H1 (cell line): ENCODE measurements around the gene ANKRD65. TPM values are rescaled to one million over a fixed set of nuclear protein-coding genes. Genes with fewer than 3 reads are reported as not detected.

Experiments
- CTCF ChIA-PET: fragments of 300-600 bp; sonication (Branson Sonifier 250); formaldehyde crosslinking; loops from one replicate; lab custom pipeline; 2021; ENCODE audit not compliant: partially characterized antibody; lab: Charles Lee
- POLR2A ChIA-PET: fragments of 300-600 bp; sonication (Branson Sonifier 250); formaldehyde crosslinking; loops from one replicate; lab custom pipeline; 2021; ENCODE audit warnings: inconsistent platforms; ENCODE audit not compliant: partially characterized antibody; lab: Charles Lee
- DNase-seq, 2 experiments: peaks; one replicate each; pipeline versions ENCODE4 v3.0.0 to v3.0.0-alpha.2; 2010 to 2022; ENCODE audit warnings: low spot score in 2 of 2, low read depth in 1 of 2, mixed read lengths in 1 of 2
- FAIRE-seq: peaks from 2 replicates; lab custom pipeline; 2011; peaks lifted over from hg19 to GRCh38; lab: Jason Lieb, UNC
- H2AFZ ChIP-seq: 2 replicates; pipeline ENCODE4 v1.8.1; 2012; ENCODE audit warnings: low read length, inconsistent platforms
- H2AK5ac ChIP-seq: 2 replicates; pipeline ENCODE4 v1.6.1; 2013; ENCODE audit warnings: low read depth, low read length
- H2BK120ac ChIP-seq: replicated peaks from 2 replicates; pipeline ENCODE3; 2013; ENCODE audit warnings: low read depth, low read length, inconsistent platforms
- H2BK12ac ChIP-seq: 2 replicates; pipeline ENCODE4 v1.6.1; 2013; ENCODE audit warnings: low read depth, low read length
- H2BK15ac ChIP-seq: 2 replicates; pipeline ENCODE4 v1.6.1; 2013; ENCODE audit warnings: low read length
- H2BK20ac ChIP-seq: 2 replicates; pipeline ENCODE4 v1.6.1; 2013; ENCODE audit warnings: low read length
- H2BK5ac ChIP-seq: 2 replicates; pipeline ENCODE4 v1.6.1; 2013; ENCODE audit warnings: low read depth, low read length
- H3K14ac ChIP-seq: 2 replicates; pipeline ENCODE4 v1.6.1; 2013; ENCODE audit warnings: inconsistent platforms; ENCODE audit not compliant: insufficient read length
- H3K18ac ChIP-seq: 2 replicates; pipeline ENCODE4 v1.6.1; 2013; ENCODE audit warnings: low read length; ENCODE audit errors: extremely low read depth
- H3K23ac ChIP-seq: 2 replicates; pipeline ENCODE4 v1.6.1; 2013; ENCODE audit warnings: inconsistent platforms; ENCODE audit not compliant: insufficient read length
- H3K23me2 ChIP-seq: 2 replicates; pipeline ENCODE4 v1.6.1; 2013; ENCODE audit warnings: low read depth, low read length
- H3K27ac ChIP-seq: 2 replicates; pipeline ENCODE4 v1.6.1; 2011; ENCODE audit warnings: low read depth, low read length, inconsistent platforms
- H3K27me3 ChIP-seq, 4 experiments: replicated peaks in 1 of 4; 1 replicate in 1 of 4; 2 replicates in 3 of 4; pipeline versions ENCODE4 v1.6.1 to v1.8.1; 2011 to 2013; ENCODE audit warnings: low read length in 3 of 4, mild to moderate bottlenecking in 3 of 4, inconsistent platforms in 2 of 4, mixed read lengths in 2 of 4, moderate library complexity in 1 of 4; ENCODE audit not compliant: control insufficient read depth in 3 of 4, insufficient read depth in 3 of 4; ENCODE audit errors: extremely low read depth in 1 of 4
- H3K36me3 ChIP-seq, 4 experiments: 2 replicates each; pipeline versions ENCODE4 v1.6.1 to v1.8.1; 2011 to 2013; ENCODE audit warnings: mild to moderate bottlenecking in 4 of 4, low read length in 3 of 4, moderate library complexity in 2 of 4, control low read depth in 1 of 4, inconsistent platforms in 1 of 4; ENCODE audit not compliant: insufficient read depth in 4 of 4, control insufficient read depth in 2 of 4
- H3K4ac ChIP-seq: replicated peaks from 2 replicates; pipeline ENCODE3; 2013; ENCODE audit warnings: low read length, low read depth, mixed read lengths, inconsistent platforms; ENCODE audit not compliant: insufficient read length
- H3K4me1 ChIP-seq, 4 experiments: replicated peaks in 1 of 4; 1 replicate in 1 of 4; 2 replicates in 3 of 4; pipeline versions ENCODE4 v1.6.1 to v1.8.1; 2011 to 2013; ENCODE audit warnings: low read length in 3 of 4, inconsistent platforms in 2 of 4, mixed read lengths in 1 of 4; ENCODE audit not compliant: insufficient read depth in 4 of 4, control insufficient read depth in 3 of 4
- H3K4me2 ChIP-seq, 2 experiments: 2 replicates each; pipeline versions ENCODE4 v1.6.1 to v1.8.1; 2011 to 2013; ENCODE audit warnings: low read depth in 2 of 2, low read length in 2 of 2, control low read depth in 1 of 2, inconsistent platforms in 1 of 2, mild to moderate bottlenecking in 1 of 2; ENCODE audit not compliant: insufficient read depth in 1 of 2
- H3K4me3 ChIP-seq, 4 experiments: fragments of 200-600, 300-600 bp in 1 of 4; sonication (generic), shearing (Covaris generic), sonication (Bioruptor Twin) in 1 of 4; 2 replicates each; pipeline versions ENCODE4 v1.5.1 to v1.8.1; 2011 to 2016; ENCODE audit warnings: low read length in 4 of 4, low read depth in 3 of 4, control low read depth in 2 of 4, inconsistent platforms in 2 of 4, mild to moderate bottlenecking in 2 of 4, mixed read lengths in 1 of 4, moderate library complexity in 1 of 4; ENCODE audit not compliant: insufficient read depth in 2 of 4; ENCODE audit errors: extremely low read depth in 1 of 4
- H3K56ac ChIP-seq: replicated peaks from 2 replicates; pipeline ENCODE3; 2013; ENCODE audit warnings: low read depth, mild to moderate bottlenecking, mixed read lengths, low read length, inconsistent platforms; ENCODE audit not compliant: insufficient read length
- H3K79me1 ChIP-seq: 2 replicates; pipeline ENCODE4 v1.6.1; 2013; ENCODE audit warnings: low read depth, low read length, control low read depth
- H3K79me2 ChIP-seq, 2 experiments: 2 replicates each; pipeline versions ENCODE4 v1.6.1 to v1.8.1; 2012 to 2013; ENCODE audit warnings: low read length in 2 of 2, mild to moderate bottlenecking in 2 of 2, inconsistent platforms in 1 of 2; ENCODE audit not compliant: insufficient read depth in 2 of 2, control insufficient read depth in 1 of 2
- H3K9ac ChIP-seq, 4 experiments: replicated peaks in 1 of 4; 1 replicate in 1 of 4; 2 replicates in 3 of 4; pipeline versions ENCODE4 v1.6.1 to v1.8.1; 2011 to 2013; ENCODE audit warnings: low read depth in 3 of 4, low read length in 3 of 4, control low read depth in 2 of 4, mild to moderate bottlenecking in 2 of 4, moderate library complexity in 2 of 4, inconsistent platforms in 1 of 4; ENCODE audit errors: extremely low read depth in 1 of 4
- H3K9me3 ChIP-seq, 2 experiments: 2 replicates each; pipeline versions ENCODE4 v1.6.1 to v1.8.1; 2012 to 2013; ENCODE audit warnings: mild to moderate bottlenecking in 2 of 2, moderate library complexity in 2 of 2, control low read depth in 1 of 2, inconsistent platforms in 1 of 2, low read depth in 1 of 2, low read length in 1 of 2, mixed read lengths in 1 of 2; ENCODE audit not compliant: insufficient read depth in 2 of 2
- H4K20me1 ChIP-seq, 2 experiments: replicated peaks in 1 of 2; 2 replicates each; pipeline versions ENCODE3 to v1.8.1; 2011 to 2013; ENCODE audit warnings: inconsistent platforms in 2 of 2, low read length in 2 of 2, mild to moderate bottlenecking in 1 of 2; ENCODE audit not compliant: insufficient read depth in 2 of 2, control insufficient read depth in 1 of 2
- H4K5ac ChIP-seq: 2 replicates; pipeline ENCODE4 v1.6.1; 2013; ENCODE audit warnings: low read length, low read depth, mixed read lengths, inconsistent platforms; ENCODE audit not compliant: insufficient read length
- H4K8ac ChIP-seq: 2 replicates; pipeline ENCODE4 v1.8.0; 2013; ENCODE audit warnings: mild to moderate bottlenecking, moderate library complexity, low read length, inconsistent platforms; ENCODE audit not compliant: insufficient read depth; ENCODE audit errors: extremely low read depth
- H4K91ac ChIP-seq: replicated peaks from 2 replicates; pipeline ENCODE3; 2013; ENCODE audit warnings: low read length, mixed read lengths, inconsistent platforms; ENCODE audit not compliant: insufficient read length
- CBX5 ChIP-seq: fragments of 300-800, 300-1000 bp; sonication (generic); IDR thresholded peaks from 2 replicates; pipeline ENCODE4 v1.7.1; 2016; ENCODE audit warnings: antibody characterized with exemption, low read length, low read depth
- CHD1 ChIP-seq: IDR thresholded peaks from 2 replicates; pipeline ENCODE4 v1.6.1; 2012; ENCODE audit warnings: low read depth, low read length, improper control_type of control experiment
- CREB1 ChIP-seq: IDR thresholded peaks from 2 replicates; pipeline ENCODE4 v1.6.1; 2012; ENCODE audit warnings: inconsistent platforms
- SIRT6 ChIP-seq: IDR thresholded peaks from one replicate; pipeline ENCODE4 v1.7.1; 2012; ENCODE audit warnings: low read length, inconsistent platforms
- SUZ12 ChIP-seq: fragments of 200-600 bp; sonication (generic); IDR thresholded peaks from 2 replicates; pipeline ENCODE4 v1.6.1; 2012; ENCODE audit warnings: mild to moderate bottlenecking, inconsistent platforms, low read length, moderate library complexity, mixed read lengths
- TCF12 ChIP-seq: IDR thresholded peaks from 2 replicates; pipeline ENCODE4 v1.6.1; 2011; ENCODE audit warnings: low read depth, mild to moderate bottlenecking, low read length
- WGBS, 2 experiments: shearing (Covaris generic) in 1 of 2; methylation state at CpG; one replicate each; pipeline versions ENCODE4 v1.1.6 to v1.1.7; 2013 to 2015; ENCODE audit warnings: low lambda C conversion rate in 2 of 2, mixed read lengths in 2 of 2, inconsistent platforms in 1 of 2, low coverage in 1 of 2, missing lambda C conversion rate in 1 of 2; ENCODE audit not compliant: insufficient replicate concordance in 2 of 2, insufficient coverage in 1 of 2, insufficient read length in 1 of 2; ENCODE audit errors: extremely low coverage in 1 of 2, missing lambda C conversion rate in 1 of 2; 5-methylcytosine and 5-hydroxymethylcytosine counted together
- polyA plus RNA-seq, 7 experiments: library from polyadenylated mRNA; depleted of rRNA in 3 of 7; stranded (reverse) in 5 of 7; unstranded in 2 of 7; fragments of >200 nt in 5 of 7; fragments of 200-250 nt in 2 of 7; gene quantifications; 1 replicate in 5 of 7; 2 replicates in 1 of 7; 4 replicates in 1 of 7; pipeline versions ENCODE4 v1.2.1 to v1.2.3, GENCODE V29; 2011 to 2013; ENCODE audit warnings: missing spikeins in 2 of 7, mixed read lengths in 2 of 7
- total RNA-seq: library from RNA; stranded (reverse); fragmentation: NEBNext Ultra II Directional; extraction: Animal tissue kit (Norgen Biotek cat#: 25700); gene quantifications from 2 replicates; pipeline ENCODE4 v1.2.1, GENCODE V29; 2021

ANKRD65 gene
- total and polyA plus RNA-seq, 2 of the 8 experiments (the other 6 are each of a cell fraction or from before 2014, with no cell fraction given) = 1.8 to 2.0 TPM

GRCh38 chr1:1434824-1435105 lies 13.7 kb upstream of the ANKRD65 start:
- H4K91ac ChIP-seq = peak overlapping the region; percentile 99
- H3K9me3 ChIP-seq = no peaks in the 10 kb centered on the region
- no peak overlapping the region for H3K14ac ChIP-seq
- FAIRE-seq = no peak
- 0 out of 2 replicates have a peak overlapping the region, but pooled peaks have one; percentile 13 for H2BK20ac ChIP-seq
- no peaks in the 10 kb centered on the region for H3K79me1 ChIP-seq
- H3K4me1 ChIP-seq = peaks cover 0 to 59% (median 42%) of the 10 kb centered on the region in 4 experiments; a peak in 6 of 7 replicates
- no peak overlapping the region; a peak in 1 of 7 replicates for H3K9ac ChIP-seq
- peak overlapping the region; percentile 86 for H4K8ac ChIP-seq
- H2BK5ac ChIP-seq = peak overlapping the region; percentile 95; the same call in 1 of the 2 replicates
- peak overlapping the region; percentile 69 for H2BK12ac ChIP-seq
- H3K36me3 ChIP-seq = peaks cover 0 to 7% (median 0%) of the 10 kb centered on the region in 4 experiments; a peak in 1 of 8 replicates
- 0 out of 2 replicates have a peak overlapping the region, but pooled peaks have one; percentile 17 for H3K27ac ChIP-seq
- 60% methylated on average over 4 of the region's 4 CpGs; no CpG with 5 or more reads in 1 of the 2 experiments for WGBS, 2 experiments
- H2BK120ac ChIP-seq = no peak overlapping the region
- no peak overlapping the region for H2AFZ ChIP-seq
- no peak overlapping the region for H3K56ac ChIP-seq
- H3K18ac ChIP-seq = peak overlapping the region; percentile 86
- peaks cover 0 to 3% (median 0%) of the 10 kb centered on the region in 4 experiments; a peak in 2 of 7 replicates for H3K27me3 ChIP-seq
- H3K23me2 ChIP-seq = peaks cover 18% of the 10 kb centered on the region; the same call in 1 of the 2 replicates
- no peak overlapping the region for H3K4ac ChIP-seq
- CTCF ChIA-PET = interaction anchor here (1.1 to 2.1 kb wide), 5 partner anchors 16 to 33 kb away, joined by 3 to 9 read pairs (median 5); no protein-coding TSS in a partner anchor
- POLR2A ChIA-PET = interaction anchor here (1.1 to 22.9 kb wide), 11 partner anchors 12 to 105 kb away, joined by 3 to 515 read pairs (median 4); partner anchors contain the start of genes ANKRD65, CCNL2 and MRPL20
- no peak overlapping the region for H2AK5ac ChIP-seq
- peaks cover 0 to 8% of the 10 kb centered on the region in 2 experiments; a peak in 1 of 4 replicates for H3K79me2 ChIP-seq
- H2BK15ac ChIP-seq = peak overlapping the region; percentile 73; the same call in 1 of the 2 replicates
- H4K5ac ChIP-seq = peak overlapping the region; percentile 15
- DNase-seq = peak in 1 of 2 experiments; percentile 69
- H3K4me2 ChIP-seq = peak overlapping the region; percentile 54 to 94
- peaks cover 4 to 7% of the 10 kb centered on the region in 2 experiments for H4K20me1 ChIP-seq
- H3K23ac ChIP-seq = no peak overlapping the region
- peak overlapping the region; percentile 21 to 72 (median 59); a peak in 5 of 8 replicates for H3K4me3 ChIP-seq
- TF ChIP-seq SIRT6 (no peak), TCF12 (no peak), CHD1 (no peak), CBX5 (no peak), CREB1 (no peak), SUZ12 (no peak)
